ENCODE results near the gene TMX1. TPM values are rescaled to one million over a fixed set of nuclear protein-coding genes. Genes with fewer than 3 reads are reported as not detected.

The TMX1 gene
- total and polyA plus RNA-seq, 10 of the 15 experiments (the other 5 are each of a cell fraction or from before 2014, with no cell fraction given), result 29.1 to 152 (median 52.0) TPM

DNA sequence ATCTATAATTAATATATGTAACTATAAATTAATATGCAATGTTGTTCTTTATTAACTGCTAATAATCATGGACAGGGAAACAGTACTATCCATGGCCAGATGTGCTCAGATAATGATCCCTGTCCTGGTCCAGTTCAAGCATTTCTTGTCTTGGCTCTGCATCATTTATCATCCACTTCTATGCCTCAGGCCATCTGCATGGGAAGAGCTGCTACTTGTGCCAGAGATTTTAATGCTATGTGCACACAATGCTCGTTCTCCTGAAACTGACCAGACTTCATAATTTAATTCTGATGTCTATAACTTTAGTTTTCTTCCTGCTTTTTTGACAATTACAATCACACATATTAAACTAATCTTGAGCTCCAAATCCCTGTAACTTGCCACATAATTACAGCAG is 11.2 kb upstream of the TMX1 start:
- ATAC-seq (no peak), FAIRE-seq (no peak), DNase-seq (ENCODE audit: low read depth, low spot score) (no peak)
- CTCF ChIA-PET, result interaction anchor here (1.9 kb wide), 1 partner anchor 10 kb away, joined by 7 read pairs; no protein-coding TSS in a partner anchor
- Histone ChIP-seq H3K9ac (ENCODE audit: control insufficient read depth, insufficient read depth, low read length) (no peak overlapping the region), H3K4me1 (ENCODE audit: control insufficient read depth, insufficient read depth, low read length) (no peaks in the 10 kb centered on the region), H3K27me3 (replicated peaks in 1 of 2; ENCODE audit: control insufficient read depth in 2 of 2, insufficient read depth in 2 of 2, low read length in 1 of 2) (no peaks in the 10 kb centered on the region), H3K79me2 (ENCODE audit: control insufficient read depth, insufficient read depth, low read length) (no peaks in the 10 kb centered on the region), H3K36me3 (ENCODE audit: control insufficient read depth in 2 of 2, insufficient read depth in 2 of 2, low read length in 1 of 2) (no peaks in the 10 kb centered on the region), H3K27ac (ENCODE audit: control insufficient read depth, insufficient read depth) (no peak overlapping the region), H2AFZ (ENCODE audit: control insufficient read depth, low read depth, low read length) (no peak overlapping the region), H3K4me3 (no peak overlapping the region), H4K20me1 (ENCODE audit: control insufficient read depth, insufficient read depth) (no peaks in the 10 kb centered on the region), H3K9me3 (replicated peaks; ENCODE audit: control insufficient read depth, insufficient read depth, low read length) (no peaks in the 10 kb centered on the region), H3K4me2 (ENCODE audit: control insufficient read depth, insufficient read depth) (no peak overlapping the region)
- 0% methylated on average over 1 of the region's 1 CpG for whole genome bisulfite sequencing (ENCODE audit: insufficient coverage, insufficient replicate concordance, low lambda C conversion rate, missing lambda C conversion rate)
- SMC1A ChIA-PET (ENCODE audit: uncharacterized antibody, unreplicated experiment), result interaction anchor here (1.3 kb wide), 1 partner anchor 10 kb away, joined by 4 read pairs; no protein-coding TSS in a partner anchor
- intact Hi-C loops (cut with micrococcal nuclease; ENCODE audit: unreplicated experiment) (loop anchor here (10.0 kb wide), 1 partner anchor 354 kb away; the partner anchor contains the start of gene ABHD12B), in situ Hi-C loops (cut with MboI) (no loop called here)
- no TSS peak for BruUV-seq (replicated peaks)
- POLR2A ChIA-PET, result interaction anchor here (1.4 kb wide), 1 partner anchor 9 kb away, joined by 3 read pairs; no protein-coding TSS in a partner anchor
- RAD21 ChIA-PET (ENCODE audit: unreplicated experiment), result interaction anchor here (1.3 kb wide), 1 partner anchor 11 kb away, joined by 3 read pairs; no protein-coding TSS in a partner anchor
- no peak for TF ChIP-seq ASH2L (IDR thresholded peaks at IDR 0.05; ENCODE audit: borderline replicate concordance, low read depth)
- TF ChIP-seq FOXK2 (IDR thresholded peaks at IDR 0.05), result no peak
- TF ChIP-seq, protein P1, sequence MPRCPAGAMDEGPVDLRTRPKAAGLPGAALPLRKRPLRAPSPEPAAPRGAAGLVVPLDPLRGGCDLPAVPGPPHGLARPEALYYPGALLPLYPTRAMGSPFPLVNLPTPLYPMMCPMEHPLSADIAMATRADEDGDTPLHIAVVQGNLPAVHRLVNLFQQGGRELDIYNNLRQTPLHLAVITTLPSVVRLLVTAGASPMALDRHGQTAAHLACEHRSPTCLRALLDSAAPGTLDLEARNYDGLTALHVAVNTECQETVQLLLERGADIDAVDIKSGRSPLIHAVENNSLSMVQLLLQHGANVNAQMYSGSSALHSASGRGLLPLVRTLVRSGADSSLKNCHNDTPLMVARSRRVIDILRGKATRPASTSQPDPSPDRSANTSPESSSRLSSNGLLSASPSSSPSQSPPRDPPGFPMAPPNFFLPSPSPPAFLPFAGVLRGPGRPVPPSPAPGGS (IDR thresholded peaks at IDR 0.05; ENCODE audit: borderline replicate concordance, insufficient read depth, low read depth, low read length, poor library complexity, severe bottlenecking), result no peak

DNA sequence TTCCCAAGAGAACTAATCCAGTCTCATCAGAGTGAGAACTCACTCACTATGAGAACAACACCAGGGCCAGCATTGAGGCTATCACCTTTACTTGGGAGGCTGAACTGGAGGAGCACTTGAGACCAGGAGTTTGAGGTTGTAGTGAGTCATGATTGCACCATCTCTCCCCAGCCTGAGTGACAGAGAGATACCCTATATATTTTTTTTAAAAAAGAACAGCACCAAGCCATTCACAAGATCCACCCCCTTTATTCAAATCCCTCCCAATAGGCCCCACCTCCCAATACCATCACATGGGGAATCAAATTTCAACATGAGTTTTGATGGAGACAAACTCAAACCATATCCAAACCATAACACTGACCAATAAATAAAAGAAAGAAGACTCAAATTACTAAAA is 3.7 kb upstream of the TMX1 start:
- Histone ChIP-seq H3K4me3 (no peak overlapping the region), H2AFZ (ENCODE audit: control insufficient read depth, low read depth, low read length) (no peak overlapping the region), H3K9me3 (replicated peaks; ENCODE audit: control insufficient read depth, insufficient read depth, low read length) (no peaks in the 10 kb centered on the region), H3K4me2 (ENCODE audit: control insufficient read depth, insufficient read depth) (no peak overlapping the region), H3K27me3 (replicated peaks in 1 of 2; ENCODE audit: control insufficient read depth in 2 of 2, insufficient read depth in 2 of 2, low read length in 1 of 2) (no peaks in the 10 kb centered on the region), H3K4me1 (ENCODE audit: control insufficient read depth, insufficient read depth, low read length) (no peaks in the 10 kb centered on the region), H3K36me3 (ENCODE audit: control insufficient read depth in 2 of 2, insufficient read depth in 2 of 2, low read length in 1 of 2) (no peaks in the 10 kb centered on the region), H3K27ac (ENCODE audit: control insufficient read depth, insufficient read depth) (no peak overlapping the region), H3K79me2 (ENCODE audit: control insufficient read depth, insufficient read depth, low read length) (peaks cover 20% of the 10 kb centered on the region), H3K9ac (ENCODE audit: control insufficient read depth, insufficient read depth, low read length) (no peak overlapping the region), H4K20me1 (ENCODE audit: control insufficient read depth, insufficient read depth) (no peaks in the 10 kb centered on the region)
- no TSS peak for BruUV-seq (replicated peaks)
- SMC1A ChIA-PET (ENCODE audit: uncharacterized antibody, unreplicated experiment), result no interaction called here
- CTCF ChIA-PET, result interaction anchor here (0.6 to 1.0 kb wide), 2 partner anchors 42 to 603 kb away, joined by 3 read pairs; no protein-coding TSS in a partner anchor
- intact Hi-C loops (cut with micrococcal nuclease; ENCODE audit: unreplicated experiment) (no loop called here), in situ Hi-C loops (cut with MboI) (no loop called here)
- FAIRE-seq (no peak), ATAC-seq (no peak), DNase-seq (ENCODE audit: low read depth, low spot score) (no peak)
- TF ChIP-seq RAD21 (IDR thresholded peaks at IDR 0.05; ENCODE audit: insufficient read depth, low read depth, low read length) (no peak), STAT1 (conservative IDR thresholded peaks at IDR 0.05) (no peak), ZNF24 (IDR thresholded peaks at IDR 0.05) (no peak), ZNF274 (IDR thresholded peaks at IDR 0.05; ENCODE audit: insufficient read depth, insufficient read length) (no peak), MTA2 (IDR thresholded peaks at IDR 0.05; ENCODE audit: low read depth) (no peak), SMAD1 (IDR thresholded peaks at IDR 0.05; ENCODE audit: low read depth, partially characterized antibody) (no peak), NR2F1 (conservative IDR thresholded peaks at IDR 0.05) (no peak)
- TF ChIP-seq, protein P2, sequence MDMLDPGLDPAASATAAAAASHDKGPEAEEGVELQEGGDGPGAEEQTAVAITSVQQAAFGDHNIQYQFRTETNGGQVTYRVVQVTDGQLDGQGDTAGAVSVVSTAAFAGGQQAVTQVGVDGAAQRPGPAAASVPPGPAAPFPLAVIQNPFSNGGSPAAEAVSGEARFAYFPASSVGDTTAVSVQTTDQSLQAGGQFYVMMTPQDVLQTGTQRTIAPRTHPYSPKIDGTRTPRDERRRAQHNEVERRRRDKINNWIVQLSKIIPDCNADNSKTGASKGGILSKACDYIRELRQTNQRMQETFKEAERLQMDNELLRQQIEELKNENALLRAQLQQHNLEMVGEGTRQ (IDR thresholded peaks at IDR 0.05; ENCODE audit: borderline replicate concordance, low read depth, low read length), result no peak
- POLR2A ChIA-PET, result interaction anchor here (0.8 kb wide), 1 partner anchor 10 kb away, joined by 3 read pairs; no protein-coding TSS in a partner anchor
- RAD21 ChIA-PET (ENCODE audit: unreplicated experiment), result no interaction called here
